Neutrophil (primary cell): Measurements from ENCODE around the gene HMGCL.

Experiments used
- H3K27ac ChIP-seq: fragments of 200-600 bp; sonication (generic); 2 replicates; pipeline ENCODE4 v1.5.1; 2016; ENCODE audit warnings: mild to moderate bottlenecking, moderate library complexity
- H3K27me3 ChIP-seq: fragments of 200-600 bp; sonication (generic); 2 replicates; pipeline ENCODE4 v1.6.0; 2016; ENCODE audit warnings: mild to moderate bottlenecking
- H3K36me3 ChIP-seq: fragments of 200-600 bp; sonication (generic); 2 replicates; pipeline ENCODE4 v1.5.1; 2017
- H3K4me1 ChIP-seq, 2 experiments: fragments of 200-600 bp in 1 of 2; sonication (generic) in 1 of 2; 1 replicate in 1 of 2; 2 replicates in 1 of 2; pipeline versions ENCODE4 v1.5.1 to v1.6.1; 2013 to 2016; ENCODE audit warnings: low read depth in 1 of 2, low read length in 1 of 2, mild to moderate bottlenecking in 1 of 2, moderate library complexity in 1 of 2; ENCODE audit not compliant: control insufficient read depth in 1 of 2, insufficient read depth in 1 of 2
- H3K4me3 ChIP-seq, 2 experiments: fragments of 200-600 bp in 1 of 2; sonication (generic) in 1 of 2; 1 replicate in 1 of 2; 2 replicates in 1 of 2; pipeline ENCODE4 v1.5.1; 2013 to 2016; ENCODE audit warnings: low read depth in 1 of 2, low read length in 1 of 2, mild to moderate bottlenecking in 1 of 2, moderate library complexity in 1 of 2
- H3K9me3 ChIP-seq: fragments of 200-600 bp; sonication (generic); 2 replicates; pipeline ENCODE4 v1.5.1; 2016
- CTCF ChIP-seq: fragments of 200-600 bp; sonication (generic); IDR thresholded peaks from 2 replicates; pipeline ENCODE4 v1.5.1; 2016; ENCODE audit warnings: antibody characterized with exemption

Gene HMGCL

GRCh38 chr1:23800400-23801337 lies 24.6 kb downstream of the HMGCL start, which contains the start of gene GALE:
TSS of gene GALE (minus strand) at chr1:23800754. CDS start at chr1:23799007, 1,747 bp downstream.
- peak within 1 kb of the TSS; percentile 90 for H3K27ac ChIP-seq
- TF ChIP-seq CTCF, result peak; percentile 29
- peaks cover 42% of the 10 kb centered on the region for H3K36me3 ChIP-seq
- H3K4me1 ChIP-seq, result peaks cover 19 to 23% of the 10 kb centered on the region in 2 experiments
- H3K9me3 ChIP-seq, result no peaks in the 10 kb centered on the region
- peak within 1 kb of the TSS; percentile 87 to 97 for H3K4me3 ChIP-seq
- no peaks in the 10 kb centered on the region for H3K27me3 ChIP-seq

GRCh38 chr1:23799570-23800399 lies 25.4 kb downstream of the HMGCL start:
- no peaks in the 10 kb centered on the region for H3K27me3 ChIP-seq
- TF ChIP-seq CTCF, result no peak
- H3K4me3 ChIP-seq, result peak overlapping the region; percentile 87 to 97
- H3K9me3 ChIP-seq, result no peaks in the 10 kb centered on the region
- H3K36me3 ChIP-seq, result peaks cover 51% of the 10 kb centered on the region
- H3K4me1 ChIP-seq, result peaks cover 19 to 23% of the 10 kb centered on the region in 2 experiments
- H3K27ac ChIP-seq, result peak overlapping the region; percentile 90

- Histone ChIP-seq H3K36me3 (peaks cover 53% of the 10 kb centered on the region), H3K4me1 (peaks cover 19 to 23% of the 10 kb centered on the region in 2 experiments), H3K4me3 (peak overlapping the region; percentile 87 to 97), H3K27me3 (no peaks in the 10 kb centered on the region), H3K27ac (peak overlapping the region; percentile 90), H3K9me3 (no peaks in the 10 kb centered on the region)
- no peak for TF ChIP-seq CTCF
These were observed 26.0 kb downstream of the HMGCL start for GRCh38 chr1:23799255-23799569.

GRCh38 chr1:23798662-23799142 lies 26.5 kb downstream of the HMGCL start:
- Histone ChIP-seq H3K4me3 (no peak overlapping the region), H3K27ac (no peak overlapping the region), H3K9me3 (no peaks in the 10 kb centered on the region), H3K36me3 (peaks cover 53% of the 10 kb centered on the region), H3K27me3 (no peaks in the 10 kb centered on the region), H3K4me1 (peaks cover 19 to 23% of the 10 kb centered on the region in 2 experiments)
- no peak for TF ChIP-seq CTCF
